HG03575 (cell line): ENCODE results near the gene RBBP7.
"Not testable (repeated sequence)": the region's sequence is repeated elsewhere in the genome, so short reads cannot be mapped to it uniquely, and the experiment has no call there.

ENCODE experiments used
- ATAC-seq: cut with Tn5 transposase; IDR thresholded peaks from one replicate; pipeline ENCODE4 v1.9.1; 2021; ENCODE audit not compliant: unreplicated experiment, insufficient number of reproducible peaks, low FRiP score; ENCODE audit errors: extremely low read depth

RBBP7 gene

GRCh38 chrX:16869393-16870094, 618 bp downstream of the RBBP7 start:
- no peak for ATAC-seq

DNA sequence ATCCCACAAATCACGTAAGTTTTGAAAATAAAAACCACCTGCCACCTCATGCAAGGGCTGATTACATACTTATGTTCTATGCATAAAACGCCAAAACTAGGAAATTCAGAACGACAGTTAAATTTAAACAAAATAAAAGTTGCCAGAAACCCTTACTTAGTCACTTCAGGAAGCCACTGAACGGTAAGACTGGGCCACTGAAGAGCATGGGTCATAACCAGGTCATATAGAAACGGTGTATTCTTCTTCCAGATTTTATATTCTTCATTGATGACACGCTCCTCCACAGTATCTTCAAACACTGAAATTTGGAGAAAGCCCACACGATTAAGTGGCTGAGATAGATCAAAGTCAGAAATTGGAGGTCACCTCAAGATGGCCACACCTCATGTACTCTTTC, 1.2 kb downstream of the RBBP7 start:
- ATAC-seq: no peak

GRCh38 chrX:16867947-16868346, 2.2 kb downstream of the RBBP7 start:
- ATAC-seq: no peak

GRCh38 chrX:16862829-16863228, 7.3 kb downstream of the RBBP7 start:
- no peak for ATAC-seq

DNA sequence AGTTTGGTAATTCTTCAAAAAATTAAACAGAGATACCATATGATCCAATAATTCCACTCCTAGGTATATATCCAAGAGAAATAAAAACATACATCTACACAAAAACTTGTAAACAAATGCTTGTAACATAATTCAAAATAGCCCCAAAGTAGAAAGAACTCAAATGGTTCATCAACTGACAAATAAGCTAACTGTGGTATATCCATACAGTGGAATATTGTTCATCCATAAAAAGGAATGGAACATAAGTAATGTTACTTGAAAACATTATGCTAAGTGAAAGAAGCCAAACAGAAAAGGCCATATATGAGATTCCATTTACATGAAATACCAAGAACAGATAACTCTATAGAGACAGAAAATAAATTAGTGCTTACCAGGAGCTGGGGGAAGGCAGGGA, 13.4 kb downstream of the RBBP7 start:
- no peak for ATAC-seq

DNA sequence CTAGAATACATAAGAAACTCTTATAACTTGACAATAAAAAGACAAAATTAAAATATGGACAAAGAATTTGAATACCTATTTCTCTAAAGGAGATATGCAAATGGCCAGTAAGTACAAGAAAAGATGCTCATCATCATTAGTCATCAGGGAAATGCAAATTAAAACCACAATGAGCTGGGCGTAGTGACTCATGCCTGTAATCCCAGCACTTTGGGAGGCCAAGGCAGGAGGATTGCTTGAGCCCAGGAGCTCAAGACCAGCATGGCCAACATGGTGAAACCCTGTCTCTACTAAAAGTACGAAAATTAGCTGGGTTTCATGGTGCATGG, 14.1 kb downstream of the RBBP7 start:
- ATAC-seq: not testable (repeated sequence)

- ATAC-seq: no peak
These were observed 14.6 kb downstream of the RBBP7 start for GRCh38 chrX:16855363-16856075.

DNA sequence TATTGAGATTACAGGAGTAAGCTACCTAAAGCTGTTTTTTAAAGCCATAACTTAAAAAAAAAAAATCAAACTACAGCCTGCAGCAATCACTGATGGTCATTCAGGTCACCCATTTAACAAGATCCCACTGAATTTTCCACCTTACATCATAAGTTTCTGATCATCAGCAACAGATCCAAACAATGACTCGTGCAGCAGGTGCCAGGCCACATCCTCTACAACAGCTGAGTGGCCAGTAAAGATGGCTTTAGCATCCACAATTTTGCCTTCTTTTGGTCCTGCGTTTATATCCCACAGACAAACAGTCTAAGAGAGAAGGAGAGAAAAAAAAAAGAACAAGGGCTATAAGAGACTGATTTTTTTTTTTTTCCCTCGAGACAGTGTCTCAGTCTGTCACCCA, 16.6 kb downstream of the RBBP7 start:
- no peak for ATAC-seq

DNA sequence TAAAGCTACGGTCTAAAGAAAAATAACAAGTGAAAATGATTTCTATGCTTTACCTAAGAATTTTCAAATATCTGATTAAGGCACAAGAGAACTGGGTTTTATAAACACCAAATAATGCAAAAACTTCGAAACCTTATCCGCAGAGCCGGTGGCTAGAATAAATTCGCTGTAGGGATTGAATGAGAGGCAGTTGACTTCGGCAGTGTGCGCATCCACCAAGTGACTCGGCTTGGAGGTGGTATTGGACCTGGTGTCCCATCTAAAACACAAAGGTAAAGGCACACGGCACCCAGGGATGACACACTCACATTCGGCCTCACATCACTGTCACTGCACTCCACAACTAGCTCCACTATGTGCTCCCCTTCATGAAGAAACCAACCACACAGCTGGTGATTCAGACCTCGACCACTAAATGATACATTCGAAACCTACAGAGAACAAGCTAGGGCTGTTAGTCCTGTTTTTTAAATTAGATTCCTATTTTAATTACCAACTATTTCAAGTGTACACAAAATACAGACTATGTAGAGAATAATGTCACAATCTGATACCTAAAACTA, 17.5 kb downstream of the RBBP7 start:
- no peak for ATAC-seq

DNA sequence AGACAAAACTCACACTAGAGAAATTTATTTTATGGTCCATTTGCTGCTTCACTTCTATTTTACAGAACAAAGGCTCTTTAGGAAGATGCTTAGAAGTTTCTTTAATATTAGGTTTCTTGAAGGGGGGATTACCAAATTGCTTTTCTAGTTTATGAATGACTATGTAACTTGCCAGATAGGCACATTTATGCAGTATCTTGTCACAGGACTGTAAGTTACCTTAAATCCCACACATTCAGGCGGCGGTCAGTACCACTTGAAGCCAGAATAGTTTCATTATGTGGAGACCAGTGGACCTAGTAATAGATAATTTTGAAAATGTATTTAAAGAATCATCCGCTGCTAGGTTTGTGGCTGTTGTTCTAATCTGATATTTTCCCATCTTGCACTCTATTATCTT, 18.3 kb downstream of the RBBP7 start:
- no peak for ATAC-seq

DNA sequence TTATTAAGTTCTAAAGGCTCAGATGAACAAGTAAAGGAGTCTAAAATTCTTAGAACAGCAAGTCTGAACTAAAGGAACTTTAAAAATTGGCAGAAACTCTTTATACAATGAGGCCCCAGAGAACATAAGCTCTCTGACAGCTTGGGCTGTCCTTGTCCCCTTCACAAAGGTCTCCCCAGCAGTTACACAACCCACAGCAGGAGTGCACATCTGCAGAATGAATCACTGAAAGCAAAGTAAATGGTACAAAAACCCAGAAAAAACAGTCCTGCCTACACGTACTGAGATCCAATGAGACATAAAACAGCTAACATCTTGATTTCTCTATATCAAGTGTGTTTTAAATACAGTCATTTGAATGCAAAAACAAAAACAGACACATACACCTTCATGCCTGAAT, 18.7 kb downstream of the RBBP7 start:
- no peak for ATAC-seq

DNA sequence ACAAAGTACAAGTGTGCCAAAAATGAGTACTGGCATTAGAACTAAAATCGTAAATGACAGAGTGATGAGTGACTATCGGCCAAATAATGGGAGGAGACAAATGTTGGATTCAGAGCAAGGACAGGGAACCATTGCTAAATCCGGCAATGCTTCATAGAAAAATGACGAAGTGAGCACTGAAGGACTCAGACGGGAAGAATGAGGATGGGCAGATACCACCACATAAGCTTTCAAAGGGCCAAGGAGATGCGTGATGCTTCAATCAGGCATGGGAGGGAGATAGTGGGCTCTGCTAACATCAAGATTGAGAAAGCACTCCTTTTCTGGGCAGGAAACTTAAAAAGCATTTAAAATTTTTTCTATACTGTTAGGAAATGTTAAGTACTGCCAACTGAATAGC, 21.6 kb downstream of the RBBP7 start:
- ATAC-seq: no peak

GRCh38 chrX:16845686-16846085, 24.5 kb downstream of the RBBP7 start:
- ATAC-seq: no peak

GRCh38 chrX:16843208-16843909, 26.8 kb downstream of the RBBP7 start:
- no peak for ATAC-seq

DNA sequence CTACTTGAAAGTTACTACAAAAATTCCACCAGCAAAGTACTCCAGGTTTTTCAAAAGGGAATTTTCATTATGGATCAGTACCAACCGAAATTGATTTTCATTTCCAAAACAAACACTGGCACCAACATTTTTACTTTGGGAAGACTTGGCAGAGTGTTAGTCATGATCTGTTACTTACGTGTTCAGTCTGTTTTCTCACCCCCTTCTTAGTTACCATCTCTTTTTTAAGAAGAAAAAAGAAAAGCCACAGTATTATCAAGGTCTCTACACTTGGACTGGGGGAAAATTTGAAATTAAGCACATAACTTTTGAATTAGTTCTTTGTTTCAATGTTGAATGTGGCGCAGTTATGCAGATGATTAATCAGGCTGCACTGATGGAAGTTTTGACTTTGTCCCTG, 27.5 kb downstream of the RBBP7 start:
- ATAC-seq: no peak

GRCh38 chrX:16839852-16840460, 30.2 kb downstream of the RBBP7 start:
- no peak for ATAC-seq

GRCh38 chrX:16839219-16839851, 30.8 kb downstream of the RBBP7 start:
- no peak for ATAC-seq

DNA sequence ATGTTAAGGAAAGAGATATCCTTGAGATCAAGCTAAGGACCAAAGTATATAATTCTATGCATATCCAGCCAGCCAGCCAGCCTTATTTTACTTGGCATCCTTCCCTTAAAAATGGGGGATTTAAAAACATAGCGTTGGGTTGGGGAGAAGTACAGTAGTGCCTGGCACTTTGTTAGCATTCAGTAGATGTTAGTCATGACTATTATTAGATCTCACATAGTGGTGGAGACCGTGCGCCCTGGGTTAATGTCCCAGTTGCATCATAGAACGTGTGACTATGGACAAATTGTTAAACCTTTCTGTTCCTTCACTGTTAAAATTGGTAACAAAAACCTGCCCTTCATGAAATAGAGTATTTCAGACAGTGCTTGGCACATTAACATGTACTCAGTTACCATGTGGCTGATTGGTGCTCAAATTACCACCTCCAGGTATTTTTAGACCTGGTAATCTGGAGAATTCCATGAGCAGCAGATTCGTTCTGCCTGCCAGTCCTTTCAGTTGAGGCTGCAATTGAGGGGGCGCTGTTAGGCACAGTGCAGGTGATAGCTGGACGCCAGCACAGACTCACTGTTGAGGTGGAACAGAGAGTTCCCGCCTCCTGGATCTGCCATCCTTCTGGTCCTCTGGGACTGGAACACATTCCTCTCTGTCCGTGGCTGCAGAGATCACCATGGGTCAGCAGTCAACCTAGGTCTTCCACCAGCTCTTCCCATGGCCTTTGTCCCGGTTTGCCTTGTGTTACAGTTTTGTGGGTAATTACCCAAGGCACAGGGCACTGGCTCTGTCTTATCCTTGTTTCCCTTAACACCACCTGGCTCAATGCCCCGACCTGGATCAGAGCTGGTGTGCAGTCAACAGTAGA, 31.7 kb downstream of the RBBP7 start:
- no peak for ATAC-seq
